Adrenal gland (tissue), 12 donors: ENCODE data around the gene ZNF414. TPM values are rescaled to one million over a fixed set of nuclear protein-coding genes. Genes with fewer than 3 reads are reported as not detected.
"Not testable (repeated sequence)": the region's sequence is repeated elsewhere in the genome, so short reads cannot be mapped to it uniquely, and the experiment has no call there.

Experiments
- DNase-seq, 7 donors: peaks; one replicate each; pipeline ENCODE4 v3.0.0-alpha.2; 2019 to 2020
- H3K27ac ChIP-seq, 5 donors: fragments of 200-600 bp; sonication (generic) in 4 of 5; 1 replicate in 3 of 5; 2 replicates in 2 of 5; pipeline versions ENCODE4 v1.5.1 to v1.8.0; 2016 to 2020; ENCODE audit warnings: mild to moderate bottlenecking in 1 of 5
- H3K27me3 ChIP-seq: fragments of 200-600 bp; 2 replicates; pipeline ENCODE4 v1.8.0; 2021
- H3K36me3 ChIP-seq, 2 donors: fragments of 200-600 bp; replicated peaks in 1 of 2; 1 replicate in 1 of 2; 2 replicates in 1 of 2; pipeline versions ENCODE4 v1.5.1 to v1.8.0; 2018 to 2022
- H3K4me1 ChIP-seq, 2 donors: fragments of 200-600 bp; replicated peaks in 1 of 2; 1 replicate in 1 of 2; 2 replicates in 1 of 2; pipeline versions ENCODE4 v1.5.1 to v1.8.0; 2018 to 2021
- H3K4me3 ChIP-seq, 4 donors: fragments of 200-600 bp; sonication (generic) in 3 of 4; one replicate each; pipeline ENCODE4 v1.5.1; 2016 to 2018
- H3K9me3 ChIP-seq, 3 donors: fragments of 200-600 bp; sonication (generic) in 1 of 3; replicated peaks in 1 of 3; 1 replicate in 2 of 3; 2 replicates in 1 of 3; pipeline versions ENCODE4 v1.5.1 to v1.8.0; 2016 to 2021
- CTCF ChIP-seq, 6 experiments: fragments of 450-650 bp in 4 of 6; fragments of 200-600 bp in 2 of 6; sonication (generic) in 1 of 6; IDR thresholded peaks; 1 replicate in 5 of 6; 2 replicates in 1 of 6; pipeline versions ENCODE4 v1.5.1 to v1.8.0; 2016 to 2021; ENCODE audit warnings: antibody characterized with exemption in 6 of 6, mild to moderate bottlenecking in 2 of 6, moderate library complexity in 1 of 6
- POLR2A ChIP-seq, 2 donors: fragments of 450-650 bp; IDR thresholded peaks; one replicate each; pipeline ENCODE4 v1.6.1; 2017; ENCODE audit warnings: antibody characterized with exemption in 2 of 2, mild to moderate bottlenecking in 2 of 2, moderate library complexity in 1 of 2
- WGBS, 4 donors: extraction: QIAGEN DNeasy Blood & Tissue Kit in 2 of 4; methylation state at CpG; one replicate each; pipeline versions ENCODE4 v1.1.5 to v1.1.7; 2013 to 2017; 5-methylcytosine and 5-hydroxymethylcytosine counted together
- intact Hi-C, 2 donors: fragments of 100-400 bp; cut with DNase I; formaldehyde crosslinking; loops; one replicate each; pipeline versions ENCODE4 v1.14.1 to v1.15.0; 2022 to 2023
- polyA plus RNA-seq, 3 donors: library from polyadenylated mRNA; stranded (reverse); fragments of 200-250 nt in 2 of 3; fragments of 350-450 nt in 1 of 3; fragmentation: Illumina TruSeq in 1 of 3; extraction: RNeasy Lipid Tissue Mini Kit (QIAGEN cat#74804) in 1 of 3; gene quantifications; one replicate each; pipeline ENCODE4 v1.2.3, GENCODE V29; 2013 to 2014
- total RNA-seq, 9 donors: library from RNA; depleted of rRNA in 4 of 9; stranded (reverse); fragments of >200 nt in 4 of 9; fragments of 120-200 nt in 1 of 9; fragmentation: NEBNext Ultra II Directional in 1 of 9; extraction: Animal tissue kit (Norgen Biotek cat#: 25700) in 1 of 9; gene quantifications; one replicate each; pipeline versions ENCODE4 v1.1.0 to v1.2.4, GENCODE V29; 2013 to 2023
- donor health status: healthy with polysubstance abuse.
- donor health status: Bipolar disorder and iron deficiency.
- donor health status: DM: yes; HTN: yes; CAD: no.
- donor health status: DM: no; HTN: no; CAD: no.
- donor health status: DM: no; HTN: no; CAD: no.
- donor health status: DM: yes; HTN: yes; CAD: no.

The ZNF414 gene
- total and polyA plus RNA-seq, 12 donors, result 2.9 to 103 (median 25.5) TPM

DNA sequence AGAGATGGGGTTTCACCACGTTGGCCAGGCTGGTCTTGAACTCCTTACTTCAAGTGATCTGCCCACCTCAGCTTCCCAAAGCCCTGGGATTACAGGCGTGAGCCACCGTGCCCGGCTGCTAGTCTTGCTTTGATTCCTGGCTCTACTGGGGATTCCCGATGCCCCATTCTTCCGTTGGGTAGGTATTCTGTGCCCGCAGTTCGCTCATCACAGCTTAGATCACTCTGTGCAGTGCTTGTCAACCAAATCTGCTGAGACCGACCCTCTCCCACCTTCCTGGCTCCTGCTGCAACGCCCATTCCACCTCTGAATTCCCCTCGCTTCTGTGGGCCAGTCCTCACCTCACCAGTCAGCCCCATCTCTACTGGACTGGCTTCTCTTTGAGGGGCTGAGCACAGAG lies 4.6 kb upstream of the ZNF414 start:
- TF ChIP-seq POLR2A (IDR thresholded peaks at IDR 0.05) (no peak), CTCF (IDR thresholded peaks at IDR 0.05) (no peak)
- H3K27me3 ChIP-seq, result no peaks in the 10 kb centered on the region
- intact Hi-C loops, result no loop called here
- no peaks in the 10 kb centered on the region for H3K36me3 ChIP-seq
- 86 to 93% (median 90%) methylated on average over 10 to 11 of the region's 11 CpGs for WGBS, 4 donors
- DNase-seq, result no peak
- H3K27ac ChIP-seq, result peak overlapping the region in 2 of 5 donors; percentile 67 to 79
- H3K9me3 ChIP-seq, result no peaks in the 10 kb centered on the region
- H3K4me1 ChIP-seq, result peaks cover 8 to 11% of the 10 kb centered on the region in 2 donors
- no peak overlapping the region for H3K4me3 ChIP-seq

DNA sequence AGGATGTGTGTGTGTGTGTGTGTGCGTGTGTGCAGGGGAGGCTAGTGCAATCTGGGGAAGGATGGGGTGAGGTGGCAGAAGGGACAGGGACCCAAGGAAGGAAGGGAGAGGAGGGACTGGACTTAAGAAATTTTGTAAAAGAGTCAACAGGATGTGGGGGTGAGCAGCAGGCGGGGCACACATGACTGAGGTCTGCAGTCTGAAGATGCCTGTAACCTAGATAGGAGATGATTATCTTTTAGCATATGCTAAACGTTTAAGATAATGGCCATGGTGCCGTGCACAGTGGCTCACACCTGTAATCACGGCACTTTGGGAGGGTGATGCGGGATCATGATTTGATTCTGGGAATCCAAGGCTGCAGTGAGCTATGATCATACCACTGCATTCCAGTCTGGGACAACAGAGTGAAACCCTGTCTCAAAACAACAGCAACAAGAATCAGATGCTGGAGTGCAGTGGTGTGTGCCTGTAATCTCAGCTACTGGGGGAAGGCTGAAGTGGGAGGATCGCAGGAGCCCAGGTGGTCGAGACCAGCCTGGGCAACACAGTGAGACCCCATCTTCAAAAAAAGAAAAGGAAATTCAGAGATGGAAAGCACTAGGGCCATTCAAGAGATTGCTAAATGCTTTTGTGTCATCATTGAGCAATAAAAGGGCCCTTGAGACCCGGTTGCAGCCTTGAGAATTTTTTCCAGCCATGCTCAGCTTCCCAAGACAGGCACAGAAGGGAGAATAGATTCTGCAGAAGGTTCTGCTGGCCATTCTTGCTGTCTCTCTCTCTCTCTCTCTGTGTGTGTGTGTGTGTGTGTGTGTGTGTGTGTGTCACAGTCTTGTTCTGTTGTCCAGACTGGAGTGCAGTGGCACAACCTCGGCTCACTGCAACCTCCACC lies 3.8 kb upstream of the ZNF414 start:
- Histone ChIP-seq H3K36me3 (no peaks in the 10 kb centered on the region), H3K27me3 (no peaks in the 10 kb centered on the region), H3K9me3 (no peaks in the 10 kb centered on the region), H3K4me1 (peaks cover 15 to 18% of the 10 kb centered on the region in 2 donors), H3K27ac (peak overlapping the region in 2 of 5 donors; percentile 67 to 79), H3K4me3 (no peak overlapping the region)
- TF ChIP-seq CTCF (IDR thresholded peaks at IDR 0.05) (no peak), POLR2A (IDR thresholded peaks at IDR 0.05) (no peak)
- WGBS, 4 donors, result 25 to 43% (median 38%) methylated on average over 8 to 10 of the region's 10 CpGs
- DNase-seq, result peak in 3 of 7 donors; percentile 43 to 55 (median 49)
- intact Hi-C loops, result no loop called here

DNA sequence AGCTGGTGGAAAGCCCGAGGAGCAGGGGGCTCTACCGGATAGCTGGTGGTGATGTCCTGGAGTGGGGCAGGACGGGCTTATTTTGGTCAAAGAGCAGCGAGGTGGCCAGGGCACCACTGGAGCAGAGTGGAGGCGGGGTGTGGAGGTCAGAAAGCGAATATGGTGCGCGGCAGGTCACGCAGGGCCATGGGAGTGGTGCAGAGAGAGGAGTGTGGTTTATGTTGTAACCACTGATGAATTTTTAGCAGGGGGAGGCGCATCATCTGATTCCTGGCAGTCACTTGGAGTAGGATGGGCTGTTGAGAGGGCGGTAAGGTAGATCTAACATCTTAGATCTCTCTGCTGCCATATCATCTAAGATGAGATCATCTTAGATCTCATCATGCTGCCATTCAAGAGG lies 1.4 kb upstream of the ZNF414 start:
- WGBS, 4 donors, result 74 to 93% (median 85%) methylated on average over 11 of the region's 11 CpGs
- no peaks in the 10 kb centered on the region for H3K27me3 ChIP-seq
- H3K9me3 ChIP-seq, result no peaks in the 10 kb centered on the region
- H3K36me3 ChIP-seq, result peaks cover 0 to 3% of the 10 kb centered on the region in 2 donors
- intact Hi-C loops, result no loop called here
- no peak for TF ChIP-seq POLR2A (IDR thresholded peaks at IDR 0.05)
- TF ChIP-seq CTCF (IDR thresholded peaks at IDR 0.05), result no peak
- no peak overlapping the region for H3K27ac ChIP-seq
- DNase-seq, result no peak
- H3K4me1 ChIP-seq, result peaks cover 19 to 27% of the 10 kb centered on the region in 2 donors
- no peak overlapping the region for H3K4me3 ChIP-seq

- 61 to 70% (median 65%) methylated on average over 13 to 21 of the region's 21 CpGs for WGBS, 4 donors
- peak in 1 of 7 donors; percentile 74 for DNase-seq
- H3K27me3 ChIP-seq, intact Hi-C loops, H3K9me3 ChIP-seq, H3K36me3 ChIP-seq: not testable (repeated sequence)
- Histone ChIP-seq H3K4me1 (peaks cover 19 to 27% of the 10 kb centered on the region in 2 donors), H3K27ac (peak overlapping the region; percentile 89 to 99 (median 98)), H3K4me3 (peak overlapping the region in 2 of 4 donors; percentile 75 to 85)
Measured at GRCh38 chr19:8514505-8515009, 590 bp upstream of the ZNF414 start.
